Ascending aorta (tissue), 2 donors: Measurements from ENCODE around the gene KIAA0930. TPM values are rescaled to one million over a fixed set of nuclear protein-coding genes. Genes with fewer than 3 reads are reported as not detected.
A peak's percentile ranks its signal among the peaks of the same experiment; 100 is the strongest.

Source experiments
- DNase-seq, 2 donors: peaks; one replicate each; pipeline ENCODE4 v3.0.0-alpha.2; 2019; ENCODE audit warnings: low spot score in 2 of 2
- H3K27ac ChIP-seq, 2 donors: fragments of 200-600 bp; sonication (generic); one replicate each; pipeline ENCODE4 v1.5.1; 2016 to 2017; ENCODE audit warnings: mild to moderate bottlenecking in 1 of 2
- H3K27me3 ChIP-seq: fragments of 200-600 bp; sonication (generic); one replicate; pipeline ENCODE4 v1.5.1; 2017
- H3K36me3 ChIP-seq, 2 donors: fragments of 200-600 bp; sonication (generic); one replicate each; pipeline ENCODE4 v1.5.1; 2016
- H3K4me1 ChIP-seq, 2 donors: fragments of 200-600 bp; sonication (generic); one replicate each; pipeline ENCODE4 v1.5.1; 2016 to 2017; ENCODE audit warnings: mild to moderate bottlenecking in 1 of 2
- H3K4me3 ChIP-seq, 2 donors: fragments of 200-600 bp; sonication (generic); one replicate each; pipeline ENCODE4 v1.5.1; 2016 to 2017; ENCODE audit warnings: mild to moderate bottlenecking in 1 of 2
- H3K9me3 ChIP-seq, 2 donors: fragments of 200-600 bp; sonication (generic); one replicate each; pipeline ENCODE4 v1.5.1; 2016
- CTCF ChIP-seq, 3 experiments: fragments of 200-600 bp in 2 of 3; fragments of 450-650 bp in 1 of 3; sonication (generic) in 2 of 3; IDR thresholded peaks; one replicate each; pipeline ENCODE4 v1.5.1; 2016 to 2019; ENCODE audit warnings: antibody characterized with exemption in 3 of 3, mild to moderate bottlenecking in 1 of 3, moderate library complexity in 1 of 3
- intact Hi-C: fragments of 100-400 bp; cut with DNase I; formaldehyde crosslinking; loops from one replicate; pipeline ENCODE4 v1.15.1; 2023
- total RNA-seq: library from RNA; depleted of rRNA; stranded (reverse); fragments of >200 nt; gene quantifications from one replicate; pipeline ENCODE4 v1.1.0, GENCODE V29; 2016

The KIAA0930 gene
- total RNA-seq, 1 donor from 2014 or later: 60.0 TPM

- intact Hi-C loops: loop anchor here (10.0 kb wide), 1 partner anchor 63 kb away; no protein-coding TSS in a partner anchor
- Histone ChIP-seq H3K9me3 (no peaks in the 10 kb centered on the region), H3K36me3 (no peaks in the 10 kb centered on the region), H3K4me3 (no peak overlapping the region), H3K27ac (peak overlapping the region; percentile 84 to 94), H3K4me1 (peaks cover 8 to 27% of the 10 kb centered on the region in 2 donors), H3K27me3 (no peaks in the 10 kb centered on the region)
- TF ChIP-seq CTCF (IDR thresholded peaks at IDR 0.05): no peak
- DNase-seq: peak in 1 of 2 donors; percentile 91
Measured at GRCh38 chr22:45271667-45272201, 31.0 kb upstream of the KIAA0930 start.

- Histone ChIP-seq H3K27me3 (no peaks in the 10 kb centered on the region), H3K9me3 (no peaks in the 10 kb centered on the region), H3K4me3 (no peak overlapping the region), H3K4me1 (peaks cover 8 to 27% of the 10 kb centered on the region in 2 donors), H3K27ac (peak overlapping the region; percentile 17 to 94), H3K36me3 (no peaks in the 10 kb centered on the region)
- no peak for TF ChIP-seq CTCF (IDR thresholded peaks at IDR 0.05)
- intact Hi-C loops: loop anchor here (10.0 kb wide), 1 partner anchor 64 kb away; no protein-coding TSS in a partner anchor
- no peak for DNase-seq
Measured at GRCh38 chr22:45270095-45271020, 29.7 kb upstream of the KIAA0930 start.

- Histone ChIP-seq H3K9me3 (no peaks in the 10 kb centered on the region), H3K36me3 (no peaks in the 10 kb centered on the region), H3K4me3 (peak overlapping the region; percentile 70 to 72), H3K4me1 (peaks cover 8 to 27% of the 10 kb centered on the region in 2 donors), H3K27ac (peak overlapping the region in 1 of 2 donors; percentile 17), H3K27me3 (no peaks in the 10 kb centered on the region)
- intact Hi-C loops: loop anchor here (1.0 kb wide), 3 partner anchors 40 to 284 kb away; partner anchors contain the start of gene FAM118A
- peak in 1 of 2 donors; percentile 91 for DNase-seq
- TF ChIP-seq CTCF (IDR thresholded peaks at IDR 0.05): peak; percentile 74 to 97 (median 83)
Measured at GRCh38 chr22:45268958-45269844, 28.5 kb upstream of the KIAA0930 start.

GRCh38 chr22:45268167-45268957 lies 27.7 kb upstream of the KIAA0930 start:
- H3K4me3 ChIP-seq: peak overlapping the region; percentile 70 to 72
- no peaks in the 10 kb centered on the region for H3K36me3 ChIP-seq
- no peaks in the 10 kb centered on the region for H3K9me3 ChIP-seq
- peak overlapping the region in 1 of 2 donors; percentile 9 for H3K27ac ChIP-seq
- H3K4me1 ChIP-seq: peaks cover 10 to 27% of the 10 kb centered on the region in 2 donors
- intact Hi-C loops: no loop called here
- TF ChIP-seq CTCF (IDR thresholded peaks at IDR 0.05): no peak
- H3K27me3 ChIP-seq: no peaks in the 10 kb centered on the region
- DNase-seq: no peak
